AG09309 (cell line): ENCODE data around the gene VEZF1.

Experiments
- DNase-seq: peaks from one replicate; pipeline ENCODE4 v3.0.0-alpha.2; 2010; ENCODE audit warnings: low read depth
- H3K4me3 ChIP-seq: 2 replicates; pipeline ENCODE4 v1.5.1; 2011; ENCODE audit warnings: mild to moderate bottlenecking, low read depth, low read length, moderate library complexity; ENCODE audit not compliant: control insufficient read depth
- CTCF ChIP-seq: IDR thresholded peaks from 2 replicates; pipeline ENCODE4 v1.5.1; 2011; ENCODE audit warnings: mild to moderate bottlenecking, low read depth, low read length, inconsistent platforms; ENCODE audit not compliant: insufficient read depth, control insufficient read depth; ENCODE audit errors: missing control alignments

The VEZF1 gene

GRCh38 chr17:57999010-57999495 is 11.0 kb upstream of the VEZF1 start:
- no peak overlapping the region for H3K4me3 ChIP-seq
- TF ChIP-seq CTCF, result no peak
- DNase-seq, result no peak

GRCh38 chr17:57997085-57997809 is 9.2 kb upstream of the VEZF1 start:
- TF ChIP-seq CTCF, result no peak
- no peak for DNase-seq
- no peak overlapping the region for H3K4me3 ChIP-seq

- peak; percentile 71 for TF ChIP-seq CTCF
- peak; percentile 55 for DNase-seq
- H3K4me3 ChIP-seq, result no peak overlapping the region
Measured at GRCh38 chr17:57995076-57995956, 7.3 kb upstream of the VEZF1 start.

GRCh38 chr17:57994436-57994835 is 6.4 kb upstream of the VEZF1 start:
- no peak for TF ChIP-seq CTCF
- no peak for DNase-seq
- no peak overlapping the region for H3K4me3 ChIP-seq

- H3K4me3 ChIP-seq, result no peak overlapping the region
- TF ChIP-seq CTCF, result no peak
- DNase-seq, result no peak
Measured at GRCh38 chr17:57993471-57994365, 5.7 kb upstream of the VEZF1 start.

- no peak for TF ChIP-seq CTCF
- no peak for DNase-seq
- H3K4me3 ChIP-seq, result no peak overlapping the region
Measured at GRCh38 chr17:57991537-57991936, 3.5 kb upstream of the VEZF1 start.
